Measurements from ENCODE around the gene VIPAS39. TPM values are rescaled to one million over a fixed set of nuclear protein-coding genes. Genes with fewer than 3 reads are reported as not detected.

The VIPAS39 gene
- total RNA-seq, 4 donors from 2014 or later, result 19.0 to 55.3 (median 25.3) TPM

DNA sequence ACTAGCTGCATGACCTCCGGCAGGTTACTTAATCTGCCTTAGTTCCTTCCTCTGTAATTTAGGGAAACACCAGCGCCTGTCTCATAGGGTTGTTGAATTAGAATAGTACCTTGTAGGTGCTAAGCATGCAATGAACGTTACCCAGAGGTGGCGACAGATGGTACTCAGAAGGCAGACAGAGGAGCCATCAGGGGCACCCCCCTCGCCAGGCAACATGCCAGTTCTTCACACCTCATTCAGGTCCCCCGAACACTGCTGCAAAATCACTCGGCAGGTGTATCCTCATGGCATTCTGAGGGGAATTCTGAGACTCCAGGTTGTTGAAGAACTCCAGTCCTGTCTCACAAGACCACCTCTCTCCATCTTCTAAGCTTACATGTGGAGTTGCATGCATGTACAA lies 31.2 kb upstream of the VIPAS39 start:
- H3K9me3 ChIP-seq, result no peaks in the 10 kb centered on the region
- TF ChIP-seq POLR2A (IDR thresholded peaks at IDR 0.05), result no peak
- TF ChIP-seq, protein P1, sequence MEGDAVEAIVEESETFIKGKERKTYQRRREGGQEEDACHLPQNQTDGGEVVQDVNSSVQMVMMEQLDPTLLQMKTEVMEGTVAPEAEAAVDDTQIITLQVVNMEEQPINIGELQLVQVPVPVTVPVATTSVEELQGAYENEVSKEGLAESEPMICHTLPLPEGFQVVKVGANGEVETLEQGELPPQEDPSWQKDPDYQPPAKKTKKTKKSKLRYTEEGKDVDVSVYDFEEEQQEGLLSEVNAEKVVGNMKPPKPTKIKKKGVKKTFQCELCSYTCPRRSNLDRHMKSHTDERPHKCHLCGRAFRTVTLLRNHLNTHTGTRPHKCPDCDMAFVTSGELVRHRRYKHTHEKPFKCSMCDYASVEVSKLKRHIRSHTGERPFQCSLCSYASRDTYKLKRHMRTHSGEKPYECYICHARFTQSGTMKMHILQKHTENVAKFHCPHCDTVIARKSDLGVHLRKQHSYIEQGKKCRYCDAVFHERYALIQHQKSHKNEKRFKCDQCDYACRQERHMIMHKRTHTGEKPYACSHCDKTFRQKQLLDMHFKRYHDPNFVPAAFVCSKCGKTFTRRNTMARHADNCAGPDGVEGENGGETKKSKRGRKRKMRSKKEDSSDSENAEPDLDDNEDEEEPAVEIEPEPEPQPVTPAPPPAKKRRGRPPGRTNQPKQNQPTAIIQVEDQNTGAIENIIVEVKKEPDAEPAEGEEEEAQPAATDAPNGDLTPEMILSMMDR (IDR thresholded peaks at IDR 0.05), result no peak
- H3K4me1 ChIP-seq, result no peaks in the 10 kb centered on the region
- H3K27me3 ChIP-seq, result no peaks in the 10 kb centered on the region
- no peak overlapping the region for H3K4me3 ChIP-seq
- H3K27ac ChIP-seq, result no peak overlapping the region
- no peak for DNase-seq
- H3K36me3 ChIP-seq, result no peaks in the 10 kb centered on the region

DNA sequence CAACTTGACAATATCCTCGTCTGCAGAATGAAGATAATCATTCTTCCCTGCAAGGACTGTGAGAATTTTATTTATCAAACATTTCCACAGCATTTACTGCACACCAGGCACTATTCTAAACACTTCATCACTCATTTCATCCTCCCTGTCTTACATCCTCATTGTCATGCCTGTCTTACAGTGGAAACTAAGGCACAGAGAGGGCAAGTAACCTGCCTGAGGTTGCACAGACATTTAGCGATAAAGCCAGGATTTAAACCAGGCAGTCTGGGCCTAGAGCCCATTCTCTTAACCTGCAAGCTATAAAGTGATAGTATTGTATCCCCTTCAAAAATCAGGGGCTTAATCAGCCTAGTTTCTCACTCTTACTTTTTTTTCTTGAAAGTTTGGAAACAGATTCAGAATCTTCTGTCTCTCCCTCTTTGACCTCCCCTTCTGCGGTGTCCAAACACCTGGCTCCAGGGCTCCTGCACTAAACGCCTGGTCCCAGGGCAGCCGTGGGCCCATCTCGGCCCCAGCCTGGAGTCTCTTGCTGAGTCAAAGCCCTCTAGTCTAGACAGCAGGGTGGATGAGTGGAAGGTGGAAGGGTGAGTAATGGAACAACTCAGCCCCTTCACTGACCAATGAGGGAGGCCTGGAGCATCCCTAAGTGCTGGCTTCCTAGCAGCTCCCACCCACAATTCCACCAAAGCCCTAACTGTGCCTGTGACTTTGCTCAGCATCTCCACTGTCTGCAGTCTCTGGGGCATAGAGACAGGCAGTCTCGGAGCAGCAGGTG lies 28.7 kb upstream of the VIPAS39 start:
- DNase-seq, result no peak

DNA sequence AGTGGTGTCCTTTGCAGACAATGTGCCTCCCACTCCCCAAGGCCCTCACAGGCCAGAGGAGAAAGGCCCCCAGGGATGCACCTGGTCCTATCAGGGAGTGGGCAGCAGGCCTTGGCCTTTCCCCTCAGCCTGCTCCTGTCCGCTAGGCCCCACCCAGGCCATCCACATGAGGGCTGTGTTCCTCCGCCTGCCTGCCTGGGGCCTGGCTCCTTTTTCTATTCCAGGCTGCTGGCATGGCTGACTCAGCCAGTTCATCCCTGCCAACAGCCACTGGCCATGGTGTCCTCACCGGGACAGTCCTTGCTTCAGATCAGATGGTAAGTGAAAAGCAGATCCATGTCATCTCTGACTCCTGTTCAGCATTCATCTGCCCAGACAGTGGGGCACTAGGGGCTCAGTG lies 27.9 kb upstream of the VIPAS39 start:
- no peak overlapping the region for H3K27ac ChIP-seq
- no peak overlapping the region for H3K4me3 ChIP-seq
- DNase-seq, result no peak
- H3K9me3 ChIP-seq, result no peaks in the 10 kb centered on the region
- H3K4me1 ChIP-seq, result no peaks in the 10 kb centered on the region
- no peaks in the 10 kb centered on the region for H3K36me3 ChIP-seq
- no peak for TF ChIP-seq POLR2A (IDR thresholded peaks at IDR 0.05)
- TF ChIP-seq, protein P1 (IDR thresholded peaks at IDR 0.05), result no peak
- H3K27me3 ChIP-seq, result no peaks in the 10 kb centered on the region

More for the DNA sequence above, 28.7 kb upstream of the VIPAS39 start:
- no peaks in the 10 kb centered on the region for H3K9me3 ChIP-seq
- H3K4me1 ChIP-seq, result no peaks in the 10 kb centered on the region
- H3K27me3 ChIP-seq, result no peaks in the 10 kb centered on the region
- H3K4me3 ChIP-seq, result no peak overlapping the region
- TF ChIP-seq, protein P1 (IDR thresholded peaks at IDR 0.05), result no peak
- TF ChIP-seq POLR2A (IDR thresholded peaks at IDR 0.05), result no peak
- no peak overlapping the region for H3K27ac ChIP-seq
- no peaks in the 10 kb centered on the region for H3K36me3 ChIP-seq

DNA sequence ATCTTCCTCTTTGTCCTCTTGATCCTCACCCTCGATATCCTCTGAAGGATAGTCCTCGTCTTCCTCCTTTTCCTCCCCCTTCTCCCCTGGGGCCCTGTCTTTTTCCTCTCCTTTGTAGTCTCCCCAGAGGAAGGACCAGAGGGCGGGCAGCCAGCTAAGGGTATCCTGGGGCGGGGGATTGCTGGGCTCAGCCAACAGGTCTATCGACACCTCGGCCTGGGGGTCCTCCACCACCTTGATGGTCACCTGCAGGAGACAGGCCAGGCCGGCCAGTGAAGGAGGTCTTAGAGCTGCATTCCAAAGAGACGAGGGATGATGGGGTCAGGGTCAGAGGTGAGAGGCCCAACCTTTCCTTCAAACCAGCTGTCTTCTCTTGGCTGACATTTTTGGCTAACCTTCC lies 25.0 kb upstream of the VIPAS39 start:
- Histone ChIP-seq H3K9me3 (no peaks in the 10 kb centered on the region), H3K4me1 (no peaks in the 10 kb centered on the region), H3K27me3 (no peaks in the 10 kb centered on the region), H3K27ac (no peak overlapping the region), H3K36me3 (no peaks in the 10 kb centered on the region), H3K4me3 (no peak overlapping the region)
- TF ChIP-seq, protein P1 (IDR thresholded peaks at IDR 0.05), result no peak
- TF ChIP-seq POLR2A (IDR thresholded peaks at IDR 0.05), result no peak
- no peak for DNase-seq

DNA sequence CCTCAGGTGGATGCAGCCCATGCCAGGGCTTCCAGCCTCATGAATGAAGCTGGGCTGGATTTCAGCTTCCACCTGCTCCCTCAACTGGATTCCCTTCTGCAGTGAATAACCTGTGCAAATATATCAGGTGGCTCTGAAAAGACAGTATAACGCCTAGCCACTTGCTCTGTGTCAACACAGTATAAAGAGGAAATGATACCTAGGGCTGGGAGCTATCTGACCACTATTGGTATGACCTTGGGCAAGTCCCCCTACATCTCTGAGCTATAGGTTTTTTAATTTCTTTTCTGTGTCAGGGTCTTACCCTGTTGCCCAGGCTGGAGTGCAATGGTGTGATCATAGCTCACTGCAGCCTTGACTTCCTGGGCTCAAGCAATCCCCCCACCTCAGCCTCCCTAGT lies 21.4 kb upstream of the VIPAS39 start:
- Histone ChIP-seq H3K9me3 (no peaks in the 10 kb centered on the region), H3K27ac (no peak overlapping the region), H3K4me3 (no peak overlapping the region), H3K4me1 (no peaks in the 10 kb centered on the region), H3K36me3 (no peaks in the 10 kb centered on the region), H3K27me3 (no peaks in the 10 kb centered on the region)
- TF ChIP-seq, protein P1 (IDR thresholded peaks at IDR 0.05), result no peak
- no peak for TF ChIP-seq POLR2A (IDR thresholded peaks at IDR 0.05)
- no peak for DNase-seq
